Hepatocyte (in vitro differentiated cells): ENCODE data around the gene CD93. TPM values are rescaled to one million over a fixed set of nuclear protein-coding genes. Genes with fewer than 3 reads are reported as not detected.

Experiments used
- DNase-seq: peaks from one replicate; pipeline ENCODE4 v3.0.0-alpha.2; 2016; ENCODE audit warnings: low spot score
- H2AFZ ChIP-seq: fragments of 200-600 bp; sonication (generic); 2 replicates; pipeline ENCODE4 v1.6.0; 2016; ENCODE audit warnings: antibody characterized with exemption, mild to moderate bottlenecking
- H3K27ac ChIP-seq: fragments of 200-600 bp; sonication (generic); 2 replicates; pipeline ENCODE4 v1.5.1; 2016; ENCODE audit warnings: mild to moderate bottlenecking
- H3K27me3 ChIP-seq: fragments of 200-600 bp; sonication (generic); 2 replicates; pipeline ENCODE4 v1.6.1; 2016
- H3K36me3 ChIP-seq: fragments of 200-600 bp; sonication (generic); replicated peaks from 2 replicates; pipeline ENCODE4 v1.5.1; 2016; ENCODE audit warnings: low read depth; ENCODE audit not compliant: insufficient read depth
- H3K4me1 ChIP-seq: fragments of 200-600 bp; sonication (generic); 2 replicates; pipeline ENCODE4 v1.5.1; 2016; ENCODE audit warnings: mild to moderate bottlenecking, moderate library complexity; ENCODE audit not compliant: insufficient read depth
- H3K4me2 ChIP-seq: fragments of 200-600 bp; sonication (generic); 2 replicates; pipeline ENCODE4 v1.6.0; 2016
- H3K4me3 ChIP-seq: fragments of 200-600 bp; sonication (generic); 2 replicates; pipeline ENCODE4 v1.5.1; 2016; ENCODE audit warnings: mild to moderate bottlenecking
- H3K79me2 ChIP-seq: fragments of 200-600 bp; sonication (generic); 2 replicates; pipeline ENCODE4 v1.6.0; 2017; ENCODE audit warnings: mild to moderate bottlenecking
- H3K9me2 ChIP-seq: fragments of 200-600 bp; sonication (generic); replicated peaks from 2 replicates; pipeline ENCODE4 v1.6.0; 2017; ENCODE audit warnings: mild to moderate bottlenecking; ENCODE audit not compliant: insufficient read depth
- H3K9me3 ChIP-seq: fragments of 200-600 bp; sonication (generic); 2 replicates; pipeline ENCODE4 v1.5.1; 2016; ENCODE audit warnings: low read depth, mild to moderate bottlenecking
- H4K20me1 ChIP-seq: fragments of 200-600 bp; sonication (generic); 2 replicates; pipeline ENCODE4 v1.6.0; 2016; ENCODE audit warnings: mild to moderate bottlenecking; ENCODE audit not compliant: insufficient read depth, poor library complexity, severe bottlenecking
- CTCF ChIP-seq: fragments of 200-600 bp; sonication (generic); IDR thresholded peaks from 2 replicates; pipeline ENCODE4 v1.5.1; 2016; ENCODE audit warnings: antibody characterized with exemption, mild to moderate bottlenecking; ENCODE audit not compliant: poor library complexity
- EZH2 ChIP-seq: fragments of 200-600 bp; sonication (generic); IDR thresholded peaks from 2 replicates; pipeline ENCODE4 v1.6.1; 2016; ENCODE audit warnings: antibody characterized with exemption, mild to moderate bottlenecking, borderline replicate concordance
- EZH2phosphoT487 ChIP-seq: fragments of 200-600 bp; sonication (generic); IDR thresholded peaks from one replicate; pipeline ENCODE4 v1.6.1; 2018; ENCODE audit warnings: antibody characterized with exemption, mild to moderate bottlenecking, low read depth, moderate library complexity; ENCODE audit not compliant: unreplicated experiment, severe bottlenecking
- WGBS: methylation state at CpG from one replicate; pipeline ENCODE4 v1.1.6; 2016; ENCODE audit warnings: low lambda C conversion rate; ENCODE audit errors: missing lambda C conversion rate; 5-methylcytosine and 5-hydroxymethylcytosine counted together
- polyA plus RNA-seq: library from polyadenylated mRNA; unstranded; fragments of >200 nt; fragmentation: Nextera tagmentation; extraction: Ambion mirVana; gene quantifications from 2 replicates; pipeline ENCODE4 v1.2.1, GENCODE V29; 2016
- total RNA-seq: library from RNA; depleted of rRNA; stranded (reverse); fragments of >200 nt; gene quantifications from 2 replicates; pipeline ENCODE4 v1.2.3, GENCODE V29; 2014

The CD93 gene
- total and polyA plus RNA-seq, 2 experiments from 2014 or later = 0.07 to 2.1 TPM

GRCh38 chr20:23059846-23060245, 26.3 kb downstream of the CD93 start:
- Histone ChIP-seq H3K9me3 (no peaks in the 10 kb centered on the region), H3K4me2 (no peak overlapping the region), H3K9me2 (no peaks in the 10 kb centered on the region), H3K36me3 (no peaks in the 10 kb centered on the region), H3K79me2 (no peaks in the 10 kb centered on the region), H2AFZ (no peak overlapping the region), H4K20me1 (no peaks in the 10 kb centered on the region), H3K27ac (no peak overlapping the region), H3K4me1 (peaks cover 25% of the 10 kb centered on the region), H3K4me3 (no peak overlapping the region), H3K27me3 (no peaks in the 10 kb centered on the region)
- WGBS = 52% methylated on average over 3 of the region's 3 CpGs
- DNase-seq = no peak
- TF ChIP-seq EZH2 (no peak), EZH2phosphoT487 (no peak), CTCF (no peak)

DNA sequence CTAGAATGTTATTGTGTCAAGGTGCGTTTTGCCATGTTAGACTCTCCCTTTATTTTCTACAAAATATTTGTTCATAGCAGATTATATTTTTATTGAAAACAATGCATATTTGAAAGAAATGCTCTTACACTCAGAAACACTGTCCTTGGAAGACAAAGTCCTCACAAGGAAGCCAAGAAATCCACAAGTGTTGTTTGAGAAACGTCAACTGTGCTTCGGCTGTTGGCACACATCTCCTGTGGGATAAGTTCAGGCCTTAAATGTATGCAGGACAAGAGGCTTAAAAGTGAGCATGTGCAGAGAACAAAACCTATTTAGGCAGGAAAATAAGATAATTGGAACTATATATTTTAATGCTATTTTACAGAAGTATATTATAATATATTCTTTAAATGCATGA, 27.1 kb downstream of the CD93 start:
- no peak overlapping the region for H3K27ac ChIP-seq
- H3K9me2 ChIP-seq = no peaks in the 10 kb centered on the region
- H3K4me3 ChIP-seq = no peak overlapping the region
- no peak overlapping the region for H2AFZ ChIP-seq
- no peaks in the 10 kb centered on the region for H3K79me2 ChIP-seq
- no peaks in the 10 kb centered on the region for H3K36me3 ChIP-seq
- H3K9me3 ChIP-seq = no peaks in the 10 kb centered on the region
- WGBS = 78% methylated on average over 3 of the region's 3 CpGs
- H4K20me1 ChIP-seq = no peaks in the 10 kb centered on the region
- H3K27me3 ChIP-seq = no peaks in the 10 kb centered on the region
- no peak for TF ChIP-seq EZH2phosphoT487
- TF ChIP-seq EZH2 = no peak
- no peak for TF ChIP-seq CTCF
- H3K4me2 ChIP-seq = no peak overlapping the region
- no peak for DNase-seq
- peaks cover 25% of the 10 kb centered on the region for H3K4me1 ChIP-seq

DNA sequence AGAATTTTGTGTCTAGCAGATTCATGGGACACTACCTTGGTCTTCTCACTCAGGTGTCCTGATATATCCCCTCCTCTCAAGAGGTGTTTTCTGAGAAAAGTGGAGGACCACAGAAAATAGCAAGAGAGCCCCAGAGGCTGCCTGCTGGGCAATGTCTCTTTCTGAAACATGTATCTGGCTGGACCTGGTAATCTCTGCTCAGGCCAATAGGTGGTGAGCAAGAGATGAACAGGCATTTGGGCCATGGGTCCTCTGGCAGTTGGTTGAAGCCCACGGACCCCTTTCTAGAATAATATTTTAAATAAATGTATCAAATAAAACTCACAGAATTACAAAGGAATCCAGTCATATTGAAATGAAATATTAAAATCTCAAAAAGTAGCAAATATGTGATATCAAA, 27.9 kb downstream of the CD93 start:
- Histone ChIP-seq H3K27me3 (no peaks in the 10 kb centered on the region), H4K20me1 (no peaks in the 10 kb centered on the region)

More for the DNA sequence above, 27.9 kb downstream of the CD93 start:
- no peak for TF ChIP-seq EZH2phosphoT487
- TF ChIP-seq CTCF = no peak
- no peak for TF ChIP-seq EZH2
- Histone ChIP-seq H3K9me3 (no peaks in the 10 kb centered on the region), H3K4me3 (no peak overlapping the region), H3K4me1 (peaks cover 25% of the 10 kb centered on the region), H3K4me2 (no peak overlapping the region), H3K36me3 (no peaks in the 10 kb centered on the region), H3K27ac (no peak overlapping the region), H2AFZ (no peak overlapping the region), H3K9me2 (no peaks in the 10 kb centered on the region), H3K79me2 (no peaks in the 10 kb centered on the region)
- 59% methylated on average over 1 of the region's 1 CpG for WGBS
- DNase-seq = no peak
